SK-N-SH (cell line): Measurements from ENCODE around the gene RSU1. TPM values are rescaled to one million over a fixed set of nuclear protein-coding genes. Genes with fewer than 3 reads are reported as not detected.

Experiments
- CTCF ChIA-PET: fragments of 300-600, 350-600 bp; formaldehyde crosslinking; extraction: SDS; loops from one replicate; lab custom pipeline; 2021; lab: Yijun Ruan, JAX
- POLR2A ChIA-PET: fragments of 350-600 bp; sonication (Branson Sonifier 250); formaldehyde crosslinking; extraction: SDS; loops from one replicate; lab custom pipeline; 2020; ENCODE audit warnings: antibody characterized with exemption, inconsistent platforms; lab: Yijun Ruan, JAX
- DNase-seq: peaks from one replicate; pipeline ENCODE4 v3.0.0; 2012
- H2AFZ ChIP-seq: fragments of 200-600 bp; sonication (generic); 2 replicates; pipeline ENCODE4 v1.8.1; 2016; ENCODE audit warnings: antibody characterized with exemption, mild to moderate bottlenecking, low read depth
- H3F3A ChIP-seq: fragments of 200-600 bp; sonication (generic); replicated peaks from 2 replicates; pipeline ENCODE3; 2016; ENCODE audit warnings: antibody characterized with exemption, mild to moderate bottlenecking; ENCODE audit not compliant: insufficient read depth
- H3K27ac ChIP-seq, 2 experiments: fragments of 200-500 bp in 1 of 2; fragments of 200-600 bp in 1 of 2; sonication (Bioruptor generic) in 1 of 2; sonication (generic), shearing (Covaris generic) in 1 of 2; 2 replicates each; pipeline versions ENCODE4 v1.5.1 to v1.6.1; 2014 to 2016; ENCODE audit warnings: low read depth in 2 of 2, inconsistent platforms in 1 of 2, low read length in 1 of 2, mild to moderate bottlenecking in 1 of 2, mixed read lengths in 1 of 2
- H3K27me3 ChIP-seq: fragments of 200-600 bp; sonication (generic), shearing (Covaris generic); 2 replicates; pipeline ENCODE4 v1.6.1; 2016; ENCODE audit warnings: mixed run types; ENCODE audit not compliant: insufficient read depth
- H3K36me3 ChIP-seq, 2 experiments: fragments of 200-500 bp in 1 of 2; fragments of 200-600 bp in 1 of 2; sonication (Bioruptor generic) in 1 of 2; sonication (generic) in 1 of 2; replicated peaks in 1 of 2; 2 replicates each; pipeline versions ENCODE3 to v1.5.1; 2014 to 2016; ENCODE audit warnings: low read length in 1 of 2, mild to moderate bottlenecking in 1 of 2; ENCODE audit not compliant: insufficient read depth in 2 of 2, control insufficient read depth in 1 of 2
- H3K4me1 ChIP-seq, 2 experiments: fragments of 200-500 bp in 1 of 2; fragments of 200-600 bp in 1 of 2; sonication (Bioruptor generic) in 1 of 2; sonication (generic), shearing (Covaris generic) in 1 of 2; 2 replicates each; pipeline versions ENCODE4 v1.5.1 to v1.6.1; 2014 to 2016; ENCODE audit warnings: low read depth in 1 of 2, low read length in 1 of 2, mixed run types in 1 of 2; ENCODE audit not compliant: insufficient read depth in 2 of 2, control insufficient read depth in 1 of 2
- H3K4me2 ChIP-seq: fragments of 200-600 bp; sonication (generic), shearing (Covaris generic); 2 replicates; pipeline ENCODE4 v1.6.1; 2017; ENCODE audit warnings: mixed run types
- H3K4me3 ChIP-seq, 2 experiments: fragments of 200-500 bp in 1 of 2; fragments of 200-600 bp in 1 of 2; sonication (Bioruptor generic) in 1 of 2; sonication (generic), shearing (Covaris generic) in 1 of 2; 2 replicates each; pipeline versions ENCODE4 v1.5.1 to v1.8.1; 2014 to 2016; ENCODE audit warnings: low read depth in 2 of 2, inconsistent platforms in 1 of 2, low read length in 1 of 2, mild to moderate bottlenecking in 1 of 2, mixed read lengths in 1 of 2, moderate library complexity in 1 of 2
- H3K79me2 ChIP-seq: fragments of 200-600 bp; sonication (generic); 2 replicates; pipeline ENCODE4 v1.8.1; 2017; ENCODE audit warnings: mild to moderate bottlenecking; ENCODE audit not compliant: insufficient read depth
- H3K9ac ChIP-seq: fragments of 200-600 bp; sonication (generic); 2 replicates; pipeline ENCODE4 v1.6.1; 2017; ENCODE audit warnings: mixed run types
- H3K9me2 ChIP-seq: fragments of 200-600 bp; sonication (generic); 2 replicates; pipeline ENCODE4 v1.6.1; 2017; ENCODE audit warnings: mixed run types
- H3K9me3 ChIP-seq: fragments of 200-600 bp; sonication (generic); 2 replicates; pipeline ENCODE4 v1.6.1; 2017; ENCODE audit warnings: mixed run types, mild to moderate bottlenecking, moderate library complexity
- H4K20me1 ChIP-seq: fragments of 200-600 bp; sonication (generic); 2 replicates; pipeline ENCODE4 v1.6.1; 2017; ENCODE audit warnings: mild to moderate bottlenecking, mixed run types; ENCODE audit not compliant: insufficient read depth
- ELF1 ChIP-seq: IDR thresholded peaks from 2 replicates; pipeline ENCODE4 v1.4.0; 2012
- EP300 ChIP-seq, 2 experiments: IDR thresholded peaks; 2 replicates each; pipeline versions ENCODE4 v1.4.0 to v1.6.1; 2012; ENCODE audit warnings: borderline replicate concordance in 1 of 2, low read depth in 1 of 2, low read length in 1 of 2
- EZH2phosphoT487 ChIP-seq: fragments of 200-600 bp; sonication (generic); IDR thresholded peaks from 2 replicates; pipeline ENCODE4 v1.6.1; 2017; ENCODE audit warnings: low read depth, mixed run types, mild to moderate bottlenecking, antibody characterized with exemption, moderate library complexity, borderline replicate concordance
- FOSL2 ChIP-seq: IDR thresholded peaks from 2 replicates; pipeline ENCODE4 v1.4.0; 2012; ENCODE audit warnings: low read depth, mild to moderate bottlenecking, moderate library complexity, borderline replicate concordance
- FOXM1 ChIP-seq: IDR thresholded peaks from 2 replicates; pipeline ENCODE4 v1.4.0; 2012; ENCODE audit warnings: low read depth, mild to moderate bottlenecking
- GABPA ChIP-seq: IDR thresholded peaks from 2 replicates; pipeline ENCODE4 v1.4.0; 2012; ENCODE audit warnings: low read depth, mild to moderate bottlenecking
- GATA2 ChIP-seq: sonication (generic); formaldehyde crosslinking; IDR thresholded peaks from 2 replicates; pipeline ENCODE4 v1.5.0; 2020; ENCODE audit warnings: mild to moderate bottlenecking, missing genetic modification reagents
- NFIC ChIP-seq: IDR thresholded peaks from 2 replicates; pipeline ENCODE4 v1.4.0; 2012; ENCODE audit warnings: borderline replicate concordance
- NRF1 ChIP-seq: IDR thresholded peaks from 2 replicates; pipeline ENCODE4 v1.6.1; 2012; ENCODE audit warnings: low read depth, mild to moderate bottlenecking, low read length
- POLR2AphosphoS5 ChIP-seq: IDR thresholded peaks from 2 replicates; pipeline ENCODE4 v1.6.1; 2012; ENCODE audit warnings: low read depth, low read length
- TAF1 ChIP-seq: IDR thresholded peaks from 2 replicates; pipeline ENCODE4 v1.6.1; 2012; ENCODE audit warnings: low read depth, mild to moderate bottlenecking, low read length, moderate library complexity, borderline replicate concordance
- TCF12 ChIP-seq: IDR thresholded peaks from 2 replicates; pipeline ENCODE4 v1.4.0; 2012
- WGBS: methylation state at CpG from one replicate; pipeline ENCODE4 v1.1.6; 2017; ENCODE audit warnings: low lambda C conversion rate; 5-methylcytosine and 5-hydroxymethylcytosine counted together
- polyA plus RNA-seq, 3 experiments: library from polyadenylated mRNA; depleted of rRNA; stranded (reverse); fragments of >200 nt; gene quantifications; 2 replicates each; pipeline ENCODE4 v1.2.3, GENCODE V29; 2012
- TF ChIP-seq, protein P1 (sequence below): fragments of 150-350 bp; IDR thresholded peaks from 2 replicates; pipeline ENCODE4 v1.6.1; 2017; ENCODE audit warnings: antibody characterized with exemption, low read length, low read depth, borderline replicate concordance
- TF ChIP-seq, protein P2 (sequence below): IDR thresholded peaks from 2 replicates; pipeline ENCODE4 v1.6.1; 2012; ENCODE audit warnings: mild to moderate bottlenecking, low read depth, low read length, moderate library complexity
- TF ChIP-seq, protein P3 (sequence below): IDR thresholded peaks from 2 replicates; pipeline ENCODE4; 2012

RSU1 gene
- polyA plus RNA-seq, 1 of the 3 experiments (the other 2 are of a cell fraction) = 59.8 TPM

DNA sequence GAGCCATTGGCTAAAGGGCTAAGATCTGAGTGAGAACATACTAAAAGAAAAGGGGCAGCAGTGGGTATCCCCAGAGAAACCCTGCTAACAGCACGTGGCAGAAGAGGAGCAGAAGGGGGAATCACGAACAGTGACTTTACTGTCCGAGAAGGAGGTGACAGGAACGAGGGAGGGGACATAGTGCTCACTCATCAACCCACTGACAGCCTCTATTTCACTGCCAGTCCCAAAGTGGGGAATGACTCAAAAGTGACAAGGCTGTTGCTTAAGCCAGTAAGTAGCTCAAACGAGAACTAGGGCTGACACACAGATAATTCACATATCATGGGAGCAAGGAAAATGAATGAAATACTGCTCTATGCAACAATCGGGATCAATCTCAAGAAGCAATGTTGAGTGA is 92.7 kb downstream of the RSU1 start:
- no peak for DNase-seq
- Histone ChIP-seq H3K27ac (no peak overlapping the region), H3K36me3 (peaks cover 0 to 16% of the 10 kb centered on the region in 2 experiments), H3F3A (no peaks in the 10 kb centered on the region), H3K4me2 (no peak overlapping the region), H2AFZ (no peak overlapping the region), H3K9ac (no peak overlapping the region), H3K27me3 (no peaks in the 10 kb centered on the region), H3K9me3 (no peaks in the 10 kb centered on the region), H3K4me1 (no peaks in the 10 kb centered on the region), H4K20me1 (no peaks in the 10 kb centered on the region), H3K4me3 (no peak overlapping the region), H3K79me2 (no peaks in the 10 kb centered on the region), H3K9me2 (no peaks in the 10 kb centered on the region)
- TF ChIP-seq TAF1 = no peak
- TF ChIP-seq GATA2 = no peak
- TF ChIP-seq EZH2phosphoT487 = no peak
- no peak for TF ChIP-seq NFIC
- TF ChIP-seq, protein P1, sequence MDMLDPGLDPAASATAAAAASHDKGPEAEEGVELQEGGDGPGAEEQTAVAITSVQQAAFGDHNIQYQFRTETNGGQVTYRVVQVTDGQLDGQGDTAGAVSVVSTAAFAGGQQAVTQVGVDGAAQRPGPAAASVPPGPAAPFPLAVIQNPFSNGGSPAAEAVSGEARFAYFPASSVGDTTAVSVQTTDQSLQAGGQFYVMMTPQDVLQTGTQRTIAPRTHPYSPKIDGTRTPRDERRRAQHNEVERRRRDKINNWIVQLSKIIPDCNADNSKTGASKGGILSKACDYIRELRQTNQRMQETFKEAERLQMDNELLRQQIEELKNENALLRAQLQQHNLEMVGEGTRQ = no peak
- TF ChIP-seq EP300 (IDR thresholded peaks at IDR 0.05; ENCODE audit: borderline replicate concordance in 1 of 2, low read depth in 1 of 2, low read length in 1 of 2) = no peak
- no peak for TF ChIP-seq FOSL2
- TF ChIP-seq GABPA = no peak
- TF ChIP-seq TCF12 = no peak
- ChIA-PET CTCF (interaction anchor here (1.4 kb wide), 1 partner anchor 24 kb away, joined by 3 read pairs; no protein-coding TSS in a partner anchor), POLR2A (no interaction called here)
- WGBS = 92% methylated on average over 6 of the region's 6 CpGs

DNA sequence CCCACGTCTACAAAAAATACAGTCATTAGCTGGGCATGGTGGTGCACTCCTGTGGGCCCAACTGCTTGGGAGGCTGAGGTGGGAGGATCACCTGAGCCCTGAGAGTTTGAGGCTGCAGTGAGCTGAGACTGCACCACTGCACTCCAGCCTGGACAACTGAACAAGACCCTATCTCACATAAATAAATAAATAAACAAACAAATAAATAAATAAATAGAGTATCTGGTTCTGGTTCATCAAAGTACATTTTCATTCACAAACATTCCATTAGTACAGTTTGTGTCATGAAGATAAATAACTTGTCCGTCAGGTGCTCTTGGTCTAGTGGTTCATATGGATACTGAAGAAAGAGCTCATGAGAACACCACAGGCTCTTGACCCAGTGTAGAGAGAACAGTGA is 96.4 kb downstream of the RSU1 start:
- 98% methylated on average over 2 of the region's 2 CpGs for WGBS
- Histone ChIP-seq H4K20me1 (no peaks in the 10 kb centered on the region), H3K79me2 (no peaks in the 10 kb centered on the region), H3K4me1 (no peaks in the 10 kb centered on the region), H3K36me3 (peaks cover 0 to 9% of the 10 kb centered on the region in 2 experiments), H3K27me3 (no peaks in the 10 kb centered on the region), H2AFZ (no peak overlapping the region), H3K4me3 (no peak overlapping the region), H3K9me2 (no peaks in the 10 kb centered on the region), H3K27ac (no peak overlapping the region), H3K9ac (no peak overlapping the region), H3K9me3 (no peaks in the 10 kb centered on the region), H3F3A (no peaks in the 10 kb centered on the region), H3K4me2 (no peak overlapping the region)
- TF ChIP-seq NRF1 = no peak
- TF ChIP-seq GATA2 = no peak
- DNase-seq = no peak
- POLR2A ChIA-PET = no interaction called here
- CTCF ChIA-PET = no interaction called here

DNA sequence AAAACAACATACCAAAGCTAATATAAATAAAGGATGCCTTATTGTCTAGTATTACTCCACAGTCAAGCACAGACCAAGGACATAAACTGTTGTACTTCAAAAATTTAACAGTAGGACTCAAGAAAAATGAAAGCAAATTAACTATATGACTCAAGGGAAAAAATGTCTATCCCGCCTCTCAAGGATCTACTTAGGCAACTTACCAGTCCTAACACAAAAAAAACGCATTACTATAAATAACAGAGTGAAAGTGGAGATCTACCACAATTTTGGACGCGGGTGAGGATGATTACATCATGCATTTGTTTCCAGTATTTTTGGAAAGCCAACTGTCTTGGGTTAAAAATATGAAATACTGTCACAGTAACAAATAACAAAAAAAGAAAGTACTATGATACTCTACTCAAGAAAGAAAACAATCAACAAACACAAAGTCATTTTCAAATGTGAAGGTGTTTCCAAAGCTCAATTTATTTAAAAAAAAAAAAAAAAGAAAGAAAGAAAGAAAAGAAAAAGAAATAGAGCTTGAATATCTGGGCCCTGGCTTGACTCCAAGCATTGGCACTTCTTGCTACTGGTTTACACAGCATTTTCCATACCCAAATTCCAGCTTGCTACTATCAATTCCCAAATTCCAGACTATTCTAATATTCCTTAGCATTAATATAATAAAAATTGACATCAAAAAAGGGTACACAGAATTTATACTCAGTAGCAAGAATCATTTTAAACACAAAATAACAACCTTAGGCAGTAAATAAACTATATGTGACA is 99.4 kb downstream of the RSU1 start:
- Histone ChIP-seq H3K36me3 (peaks cover 0 to 13% of the 10 kb centered on the region in 2 experiments), H3K4me1 (no peaks in the 10 kb centered on the region), H3F3A (no peaks in the 10 kb centered on the region), H3K4me2 (no peak overlapping the region), H3K9me3 (peaks cover 9% of the 10 kb centered on the region; the same call in 1 of the 2 replicates), H4K20me1 (no peaks in the 10 kb centered on the region), H3K9me2 (no peaks in the 10 kb centered on the region), H2AFZ (no peak overlapping the region), H3K27ac (no peak overlapping the region), H3K27me3 (no peaks in the 10 kb centered on the region), H3K9ac (no peak overlapping the region), H3K4me3 (no peak overlapping the region), H3K79me2 (no peaks in the 10 kb centered on the region)
- DNase-seq = no peak
- CTCF ChIA-PET = interaction anchor here (0.6 kb wide), 1 partner anchor 8 kb away, joined by 3 read pairs; no protein-coding TSS in a partner anchor
- TF ChIP-seq FOXM1 = no peak
- TF ChIP-seq, protein P1 = no peak
- TF ChIP-seq POLR2AphosphoS5 = no peak
- no peak for TF ChIP-seq ELF1
- TF ChIP-seq GATA2 = no peak
- TF ChIP-seq, protein P2, sequence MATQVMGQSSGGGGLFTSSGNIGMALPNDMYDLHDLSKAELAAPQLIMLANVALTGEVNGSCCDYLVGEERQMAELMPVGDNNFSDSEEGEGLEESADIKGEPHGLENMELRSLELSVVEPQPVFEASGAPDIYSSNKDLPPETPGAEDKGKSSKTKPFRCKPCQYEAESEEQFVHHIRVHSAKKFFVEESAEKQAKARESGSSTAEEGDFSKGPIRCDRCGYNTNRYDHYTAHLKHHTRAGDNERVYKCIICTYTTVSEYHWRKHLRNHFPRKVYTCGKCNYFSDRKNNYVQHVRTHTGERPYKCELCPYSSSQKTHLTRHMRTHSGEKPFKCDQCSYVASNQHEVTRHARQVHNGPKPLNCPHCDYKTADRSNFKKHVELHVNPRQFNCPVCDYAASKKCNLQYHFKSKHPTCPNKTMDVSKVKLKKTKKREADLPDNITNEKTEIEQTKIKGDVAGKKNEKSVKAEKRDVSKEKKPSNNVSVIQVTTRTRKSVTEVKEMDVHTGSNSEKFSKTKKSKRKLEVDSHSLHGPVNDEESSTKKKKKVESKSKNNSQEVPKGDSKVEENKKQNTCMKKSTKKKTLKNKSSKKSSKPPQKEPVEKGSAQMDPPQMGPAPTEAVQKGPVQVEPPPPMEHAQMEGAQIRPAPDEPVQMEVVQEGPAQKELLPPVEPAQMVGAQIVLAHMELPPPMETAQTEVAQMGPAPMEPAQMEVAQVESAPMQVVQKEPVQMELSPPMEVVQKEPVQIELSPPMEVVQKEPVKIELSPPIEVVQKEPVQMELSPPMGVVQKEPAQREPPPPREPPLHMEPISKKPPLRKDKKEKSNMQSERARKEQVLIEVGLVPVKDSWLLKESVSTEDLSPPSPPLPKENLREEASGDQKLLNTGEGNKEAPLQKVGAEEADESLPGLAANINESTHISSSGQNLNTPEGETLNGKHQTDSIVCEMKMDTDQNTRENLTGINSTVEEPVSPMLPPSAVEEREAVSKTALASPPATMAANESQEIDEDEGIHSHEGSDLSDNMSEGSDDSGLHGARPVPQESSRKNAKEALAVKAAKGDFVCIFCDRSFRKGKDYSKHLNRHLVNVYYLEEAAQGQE = no peak
- TF ChIP-seq, protein P3, sequence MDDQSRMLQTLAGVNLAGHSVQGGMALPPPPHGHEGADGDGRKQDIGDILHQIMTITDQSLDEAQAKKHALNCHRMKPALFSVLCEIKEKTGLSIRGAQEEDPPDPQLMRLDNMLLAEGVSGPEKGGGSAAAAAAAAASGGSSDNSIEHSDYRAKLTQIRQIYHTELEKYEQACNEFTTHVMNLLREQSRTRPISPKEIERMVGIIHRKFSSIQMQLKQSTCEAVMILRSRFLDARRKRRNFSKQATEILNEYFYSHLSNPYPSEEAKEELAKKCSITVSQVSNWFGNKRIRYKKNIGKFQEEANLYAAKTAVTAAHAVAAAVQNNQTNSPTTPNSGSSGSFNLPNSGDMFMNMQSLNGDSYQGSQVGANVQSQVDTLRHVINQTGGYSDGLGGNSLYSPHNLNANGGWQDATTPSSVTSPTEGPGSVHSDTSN = no peak
- TF ChIP-seq TCF12 = no peak
- POLR2A ChIA-PET = no interaction called here
- 88% methylated on average over 4 of the region's 4 CpGs for WGBS
